Right hindlimb (tissue), 1 donor: ENCODE results near the gene MTSS2.
"Not testable (repeated sequence)": the region's sequence is repeated elsewhere in the genome, so short reads cannot be mapped to it uniquely, and the experiment has no call there.

Experiments
- DNase-seq: peaks from one replicate; pipeline ENCODE4 v3.0.0-alpha.2; 2018

The MTSS2 gene

DNA sequence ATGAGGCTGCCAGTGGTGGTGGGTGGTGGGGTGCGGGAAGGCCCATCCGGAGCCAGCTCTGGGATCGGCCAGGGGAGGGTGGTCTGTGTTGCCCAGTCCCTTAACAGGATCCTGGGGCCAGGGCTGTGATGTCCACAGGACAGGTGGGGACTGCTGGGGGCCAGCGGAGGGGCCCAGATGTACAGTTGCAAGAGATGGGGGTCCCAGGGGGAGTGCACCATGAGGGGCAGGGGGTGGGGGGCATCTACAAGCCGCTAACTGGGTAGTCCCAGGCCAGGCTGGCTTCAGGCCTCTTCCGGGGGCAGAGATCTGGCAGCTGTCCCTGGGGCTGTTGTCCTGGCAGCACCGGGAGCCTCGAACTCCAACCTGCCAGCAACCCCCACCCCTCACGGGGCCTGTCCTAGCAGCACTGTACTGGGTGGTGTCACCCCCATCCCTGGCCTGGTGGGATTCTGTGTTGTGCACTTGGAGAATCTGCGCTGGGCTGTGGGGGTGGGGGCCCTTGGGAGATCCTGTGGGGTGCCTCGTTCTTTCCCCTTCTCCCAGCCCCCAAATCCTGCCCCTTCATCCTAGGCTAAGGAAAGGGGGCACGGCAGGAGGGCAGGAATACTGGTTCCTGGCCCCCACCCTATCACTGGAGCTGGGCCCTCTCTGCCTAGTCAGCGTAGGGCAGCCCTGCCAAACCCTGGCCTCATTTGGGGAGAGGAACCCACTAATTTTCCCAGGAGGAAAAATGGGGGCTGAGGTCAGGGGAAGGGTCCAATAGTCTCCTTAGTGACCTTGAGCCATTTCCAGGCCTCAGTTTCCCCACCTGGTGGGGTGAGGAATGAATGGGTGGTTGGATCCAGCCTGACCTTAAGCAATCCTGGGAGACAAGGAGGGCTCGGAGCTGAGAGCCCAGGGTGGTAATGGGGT is 1.4 kb downstream of the MTSS2 start:
- peak; percentile 39 for DNase-seq

DNA sequence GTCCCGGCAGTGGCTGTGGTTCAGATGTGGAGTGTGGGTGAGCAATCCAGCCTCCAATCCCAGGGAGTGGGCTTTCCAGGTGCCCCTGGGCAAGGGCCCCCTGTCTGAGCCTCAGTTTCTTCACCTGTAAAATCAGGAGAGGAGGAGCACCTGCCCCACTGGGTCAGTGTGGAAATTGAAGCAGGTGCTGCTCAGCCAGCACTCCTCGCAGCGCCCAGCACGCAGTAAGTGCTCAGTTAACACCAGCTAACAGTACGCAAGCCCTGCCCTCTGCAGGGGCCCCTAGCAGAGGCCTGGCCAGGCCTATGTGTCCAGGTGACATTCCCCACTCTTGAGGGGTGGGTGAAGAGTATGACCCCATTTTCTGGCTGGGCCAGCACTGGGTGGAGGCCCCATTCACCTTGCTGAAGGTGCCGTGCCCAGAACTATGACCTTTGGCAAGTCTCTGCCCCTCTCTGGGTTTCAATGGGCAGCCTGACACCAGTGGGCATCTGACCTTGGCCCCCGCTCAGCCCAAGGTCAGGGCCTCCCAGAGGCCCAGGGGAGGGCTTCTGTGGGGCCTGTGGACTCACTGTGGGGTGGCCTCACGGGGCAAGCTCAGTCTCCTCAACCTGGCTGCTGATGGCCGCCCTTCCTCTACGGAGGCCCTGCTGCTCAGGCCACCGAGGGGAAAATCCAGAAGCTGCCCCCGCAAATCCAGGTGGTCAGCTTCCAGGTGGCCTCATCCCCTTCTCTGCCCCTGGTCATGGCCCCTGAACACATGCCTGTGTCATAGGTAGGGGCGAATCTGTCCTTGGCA is 2.5 kb downstream of the MTSS2 start:
- DNase-seq, result peak; percentile 20

DNA sequence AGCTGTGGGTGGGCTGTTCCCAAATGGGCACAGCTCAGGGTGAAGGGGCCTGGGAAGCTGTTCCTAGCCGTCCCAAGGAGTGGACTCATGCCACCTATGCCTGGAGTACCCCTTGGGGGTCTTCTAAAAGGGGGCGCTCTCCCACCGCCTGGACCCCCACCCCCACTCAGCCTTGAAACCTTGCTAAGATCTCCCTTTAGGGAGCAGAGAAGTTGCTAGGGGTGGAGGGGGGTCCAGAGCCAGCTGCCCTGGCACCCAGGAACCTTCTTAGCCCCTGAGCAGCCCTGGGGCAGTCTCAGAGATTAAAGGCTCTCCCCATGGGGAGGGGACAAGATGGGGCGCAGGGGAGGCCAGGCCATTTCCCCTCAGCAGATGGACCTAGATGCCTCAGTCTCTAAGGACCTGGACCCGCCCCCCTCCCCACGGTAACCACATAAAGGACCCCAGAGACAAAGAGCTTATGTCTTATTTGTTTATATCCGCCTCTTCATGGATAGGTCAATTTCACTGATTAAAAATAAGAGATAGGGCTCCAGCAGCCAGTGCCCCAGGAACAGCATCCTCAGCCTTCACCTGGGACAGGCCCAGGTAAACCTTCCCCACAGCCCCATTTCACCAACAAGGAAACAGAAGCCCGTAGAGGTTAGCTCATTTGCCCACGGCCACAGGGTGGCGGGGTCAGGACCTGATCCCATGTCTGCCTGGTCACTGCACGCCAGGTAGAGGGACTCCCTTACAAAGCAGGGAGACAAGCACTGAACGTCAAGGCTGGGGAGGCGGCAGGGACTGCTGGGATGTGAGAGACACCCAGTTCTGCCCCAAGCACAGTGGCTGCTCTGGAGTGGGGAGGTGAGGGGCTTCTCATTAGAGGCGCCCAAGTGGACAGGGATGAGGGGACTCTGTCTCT is 3.4 kb downstream of the MTSS2 start:
- DNase-seq, result peak; percentile 17

DNA sequence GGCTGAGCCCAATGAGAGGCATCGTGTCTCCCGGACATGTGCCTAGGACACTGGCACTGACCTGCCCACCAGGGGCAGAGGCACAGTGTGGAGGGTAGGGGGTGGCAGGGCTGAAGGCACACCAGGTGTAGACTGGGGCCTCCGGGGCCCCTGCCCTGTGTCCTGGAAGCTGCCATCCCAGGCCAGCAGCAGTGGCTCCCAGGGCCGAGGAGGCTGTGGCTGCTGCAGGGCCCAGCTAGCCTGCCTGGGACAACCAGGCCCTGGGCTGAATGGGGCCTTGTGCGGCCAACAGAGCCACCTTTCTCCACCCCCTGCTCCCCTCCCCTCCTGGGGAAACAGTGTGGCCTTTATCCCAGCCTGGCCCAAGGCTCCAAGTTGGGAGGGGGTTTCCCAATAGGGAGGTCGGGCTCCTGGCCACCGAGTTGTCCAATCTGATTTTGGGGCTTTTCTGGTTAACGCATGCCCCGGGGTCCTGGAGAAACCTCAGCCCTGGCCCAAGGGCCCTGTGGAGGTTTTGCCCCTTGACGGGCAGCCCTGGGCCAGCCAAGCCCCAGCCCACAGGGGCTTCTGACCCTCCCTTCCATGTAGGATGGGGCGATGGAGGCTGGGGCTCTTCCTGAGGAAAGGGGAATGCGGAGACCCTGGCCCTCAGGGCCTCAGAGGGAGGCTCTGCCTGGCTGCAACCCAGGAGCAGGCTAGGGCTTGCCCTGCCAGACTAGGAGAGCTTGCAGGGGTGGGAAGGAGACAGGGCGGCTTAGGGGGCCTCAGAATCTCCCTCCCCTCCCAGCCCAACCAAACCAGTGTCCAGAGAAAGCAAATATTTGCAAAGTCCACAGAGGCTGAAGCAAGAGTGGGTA is 4.2 kb downstream of the MTSS2 start:
- peak; percentile 58 for DNase-seq

DNA sequence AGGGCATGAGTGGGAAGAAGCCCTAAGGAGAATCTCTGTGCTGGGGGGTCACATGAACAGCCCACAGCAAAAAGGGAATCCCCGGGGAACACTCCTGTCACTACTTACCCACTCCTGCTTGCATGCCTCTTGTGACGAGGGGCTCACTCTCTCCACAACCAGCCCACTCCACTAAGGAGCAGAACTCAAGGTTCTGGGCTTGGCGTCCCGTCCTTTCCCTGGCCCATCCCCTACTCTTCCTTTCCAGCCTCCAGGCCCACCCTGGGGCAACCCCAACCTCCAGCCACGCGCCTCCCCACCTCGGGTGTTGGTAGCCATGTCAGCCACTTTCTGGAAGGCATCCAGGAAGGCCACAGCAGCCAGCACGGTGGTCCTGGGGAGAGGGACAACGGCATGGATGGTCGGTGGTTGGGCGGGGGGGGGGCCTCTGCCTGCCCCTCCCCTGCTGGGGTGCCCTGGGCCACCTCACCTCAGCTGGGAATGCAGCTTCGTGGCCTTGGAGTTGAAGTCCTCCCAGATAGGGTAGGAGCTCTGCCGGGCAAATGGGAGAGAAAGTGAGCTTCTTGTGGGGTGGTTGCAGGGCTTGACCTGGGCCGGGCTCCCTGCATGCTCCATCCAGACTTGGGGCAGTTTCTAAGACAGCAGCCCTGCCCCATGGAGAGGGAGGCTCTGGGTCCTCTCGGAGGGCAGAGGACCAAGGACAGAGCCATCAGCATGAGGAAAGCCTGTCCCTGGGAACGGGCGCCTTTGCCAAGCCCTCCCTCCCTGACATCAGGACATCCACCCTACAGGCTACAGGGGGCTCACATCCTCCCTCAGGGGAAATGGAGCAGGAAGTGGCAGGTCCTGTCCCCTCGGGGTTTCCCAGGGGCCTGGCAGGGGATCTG is 5.1 kb downstream of the MTSS2 start:
- DNase-seq, result peak; percentile 35

DNA sequence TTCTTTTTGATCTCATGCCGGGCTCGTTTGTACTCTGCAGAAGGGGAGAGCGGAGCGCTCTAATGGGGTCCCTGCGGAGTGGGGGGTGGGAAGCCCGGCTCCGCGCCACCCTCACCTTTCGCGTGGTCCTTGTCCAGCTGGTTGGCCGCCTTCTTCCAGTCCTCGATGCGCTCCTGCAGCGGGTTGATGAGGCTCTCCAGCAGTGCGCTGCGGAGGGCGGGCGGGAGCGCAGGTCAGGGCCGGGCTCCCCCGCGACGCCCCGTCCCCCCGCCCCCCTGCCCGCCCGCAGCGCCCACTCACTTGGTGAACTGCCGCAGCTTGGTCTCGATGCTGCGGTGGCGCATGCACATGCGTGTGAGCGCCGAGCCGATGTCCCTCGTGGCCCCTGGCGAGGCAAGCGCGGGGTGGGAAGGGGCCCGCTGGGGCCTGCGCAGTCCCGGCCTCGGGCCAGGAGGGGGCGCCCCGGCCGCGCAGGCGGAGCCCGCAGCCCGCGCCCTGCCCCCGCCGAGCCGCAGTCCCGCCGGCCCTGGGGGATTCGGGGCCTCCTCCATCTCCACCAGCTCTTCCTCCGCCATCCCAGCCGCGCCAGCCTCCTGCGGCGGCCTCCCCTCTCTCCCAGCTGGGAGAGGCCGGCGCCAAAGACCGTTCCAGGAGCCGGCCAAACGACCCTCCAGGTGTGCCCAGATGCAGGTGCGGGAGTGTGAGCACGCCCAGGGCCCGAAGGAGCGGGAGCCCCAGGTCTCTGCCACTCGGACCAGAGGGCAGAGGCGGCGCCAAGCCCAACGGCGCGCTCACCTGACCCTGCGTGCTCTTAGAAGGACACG is 6.0 kb downstream of the MTSS2 start:
- peak; percentile 59 for DNase-seq

DNA sequence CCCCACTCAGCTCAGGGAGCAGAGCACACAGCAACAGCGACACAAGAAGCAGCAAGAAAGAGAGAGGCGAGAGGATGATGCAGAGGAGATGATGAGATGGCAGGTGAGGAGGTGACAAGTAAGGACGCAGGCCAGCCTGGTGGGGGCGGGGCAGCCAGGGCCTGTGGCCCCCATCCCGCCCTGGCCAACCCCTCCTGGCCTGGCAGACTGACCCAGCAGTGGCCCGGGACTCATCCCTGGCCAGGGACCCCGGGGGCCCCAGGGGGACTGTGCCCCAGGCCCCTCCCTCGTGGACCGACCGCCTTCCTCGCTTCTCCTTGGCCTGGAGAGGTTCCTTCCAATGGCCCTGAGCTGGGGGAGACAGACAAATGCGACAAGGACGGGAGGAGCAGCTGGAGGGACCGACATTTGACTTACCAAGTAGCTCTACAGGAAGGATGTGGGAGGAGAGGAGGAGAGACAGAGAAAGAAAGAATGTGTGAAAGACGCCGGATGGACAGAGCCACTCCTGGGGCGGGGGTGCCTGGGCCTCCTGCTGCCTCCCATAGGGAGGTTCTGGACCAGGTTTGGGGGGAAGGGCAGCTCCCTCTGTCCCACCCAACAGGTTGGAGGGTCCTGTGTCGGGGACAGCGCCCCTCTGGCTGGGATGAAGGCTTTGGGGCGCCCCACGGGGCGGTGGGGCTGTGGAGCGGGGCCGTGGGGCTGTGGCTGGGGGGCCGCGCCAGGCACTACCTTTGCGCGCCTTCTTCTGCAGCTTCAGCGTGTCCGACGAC is 6.8 kb downstream of the MTSS2 start:
- DNase-seq, result peak; percentile 26

DNA sequence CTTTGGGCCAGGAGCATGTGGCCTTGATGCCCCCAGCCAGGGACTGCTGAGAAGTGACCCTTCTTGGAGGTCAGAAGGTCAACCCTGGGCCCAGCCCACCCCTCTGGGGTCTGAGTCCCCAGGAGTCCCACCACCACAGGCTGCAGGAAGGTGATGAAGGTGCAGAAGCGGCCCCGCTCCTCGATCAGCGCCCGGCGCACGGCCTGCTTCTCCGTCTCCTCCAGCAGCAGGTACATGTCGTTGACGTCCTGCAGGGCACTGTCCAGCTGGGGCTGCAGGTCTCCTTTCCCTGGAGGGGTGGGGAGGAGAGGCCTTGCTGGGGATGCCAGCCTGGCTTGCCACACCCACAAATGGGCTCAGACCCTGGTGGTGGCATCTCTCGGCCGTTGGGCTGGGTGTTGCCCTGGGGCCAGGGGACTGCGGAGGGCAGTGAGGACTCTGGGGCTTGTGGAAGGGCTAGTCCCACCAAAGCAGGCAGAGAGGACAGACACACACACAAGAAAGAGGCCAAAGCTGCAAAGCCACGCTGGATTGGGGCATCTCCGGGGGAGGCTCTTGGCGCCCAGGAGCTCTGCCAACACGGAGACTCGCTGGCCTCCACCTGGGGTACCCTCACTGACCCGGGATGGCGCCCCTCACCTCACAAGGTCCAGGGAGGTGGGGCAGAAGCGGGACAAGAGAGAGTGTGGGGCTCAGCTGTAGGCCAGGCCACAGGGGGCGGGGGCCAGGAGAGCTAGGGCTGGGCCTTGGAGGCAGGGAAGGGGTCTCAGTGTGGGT is 7.5 kb downstream of the MTSS2 start:
- DNase-seq, result peak; percentile 20

DNA sequence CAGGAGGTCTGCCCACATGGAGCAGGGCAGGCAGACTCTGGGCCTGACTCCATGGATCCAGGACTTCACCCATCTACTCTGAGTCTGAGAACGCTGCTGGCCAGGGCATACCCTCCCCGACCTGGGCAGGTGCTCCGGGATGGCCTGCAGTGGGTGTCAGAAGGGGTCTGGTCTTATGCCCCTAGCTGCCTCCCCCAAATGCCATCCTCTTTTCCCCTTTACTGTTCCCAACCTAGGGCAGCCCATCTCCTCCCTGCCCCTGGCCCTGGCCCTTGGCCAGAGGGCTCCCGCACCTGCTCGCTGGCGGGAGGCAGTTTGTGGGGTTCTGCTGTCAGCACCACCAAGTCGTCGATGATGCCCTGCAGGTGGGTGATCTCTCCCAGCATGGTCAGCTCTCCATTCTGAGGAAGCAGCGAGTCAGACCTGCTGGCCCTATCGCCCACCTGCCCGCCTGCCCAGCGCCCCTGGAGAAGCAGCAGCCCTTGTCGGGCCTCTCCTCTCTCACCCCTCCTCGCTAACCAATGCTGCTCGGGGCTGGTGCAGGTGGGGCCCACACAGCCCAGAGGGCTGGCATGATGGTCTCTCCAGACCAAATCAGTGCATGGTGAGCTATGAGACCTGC is 8.2 kb downstream of the MTSS2 start:
- DNase-seq, result no peak

DNA sequence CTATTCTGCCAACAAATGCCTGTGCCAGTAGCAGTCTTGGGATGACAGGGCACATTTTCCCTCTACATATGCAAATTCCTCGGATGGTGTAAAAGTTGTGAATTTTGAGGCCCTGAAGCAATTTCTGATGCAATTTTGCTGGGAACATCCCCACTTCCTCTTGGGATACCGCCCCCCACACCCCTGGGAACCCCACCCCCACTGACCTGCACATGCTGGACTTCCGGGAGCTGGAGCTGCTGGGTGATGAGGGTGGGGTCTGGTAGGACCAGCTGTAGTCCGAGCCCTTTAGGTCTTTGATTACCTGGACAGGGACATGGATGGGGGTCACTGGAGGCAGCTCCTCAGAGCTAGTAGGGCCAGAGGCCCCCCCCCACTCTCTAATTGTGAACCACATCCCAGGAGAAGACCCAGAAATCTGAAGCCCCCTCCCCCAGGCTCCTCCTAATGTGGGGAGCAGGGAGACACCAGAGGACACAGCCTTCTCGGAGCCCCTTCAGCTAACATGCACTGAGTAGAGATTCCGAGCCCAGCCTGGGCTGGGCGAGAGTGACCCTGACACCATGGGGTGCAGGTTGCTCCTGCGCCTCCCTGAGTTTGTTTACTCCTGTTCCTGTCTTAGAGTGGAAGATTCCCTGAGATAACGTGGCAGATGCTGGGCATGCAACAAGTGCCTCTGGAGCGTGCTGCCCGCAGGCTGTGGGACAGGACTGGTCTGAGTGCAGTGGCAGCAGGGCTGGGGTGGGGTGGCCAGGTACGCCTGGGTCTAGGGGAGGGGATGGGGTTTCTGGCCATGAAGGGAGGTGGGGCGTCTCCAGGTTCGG is 9.0 kb downstream of the MTSS2 start:
- peak; percentile 22 for DNase-seq

DNA sequence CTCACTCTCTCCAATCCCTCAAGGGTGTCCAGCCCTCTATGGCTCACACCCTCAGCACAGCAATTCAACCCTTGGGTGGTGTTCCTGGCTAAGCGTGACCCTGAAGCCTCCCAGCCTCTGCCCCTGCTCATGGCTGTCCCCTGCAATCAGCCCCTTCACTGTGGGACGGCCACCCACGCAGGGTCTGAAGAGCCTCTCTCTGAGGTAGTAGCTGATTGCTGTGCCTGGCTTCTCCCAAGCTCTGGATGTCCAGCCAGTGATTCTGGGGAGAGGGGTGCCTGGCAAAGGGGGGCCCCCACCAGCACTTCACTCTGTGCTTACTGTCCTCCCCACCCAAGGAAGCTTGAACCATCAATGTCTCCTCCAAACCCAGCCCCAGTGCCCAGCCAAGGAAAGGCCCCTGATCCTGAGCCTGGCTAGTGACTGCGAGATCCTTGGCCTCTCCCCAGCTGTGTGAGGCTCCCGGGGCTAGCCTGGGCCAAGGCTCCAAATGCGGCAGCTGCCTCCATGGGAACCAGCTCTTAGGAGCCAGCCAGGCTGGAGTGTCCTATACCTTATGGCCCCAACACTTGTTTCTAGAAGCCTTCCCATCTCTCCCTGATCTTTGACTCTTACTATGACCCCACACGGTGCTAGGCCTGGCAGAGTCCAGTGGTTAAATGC is 9.9 kb downstream of the MTSS2 start:
- peak; percentile 22 for DNase-seq

DNA sequence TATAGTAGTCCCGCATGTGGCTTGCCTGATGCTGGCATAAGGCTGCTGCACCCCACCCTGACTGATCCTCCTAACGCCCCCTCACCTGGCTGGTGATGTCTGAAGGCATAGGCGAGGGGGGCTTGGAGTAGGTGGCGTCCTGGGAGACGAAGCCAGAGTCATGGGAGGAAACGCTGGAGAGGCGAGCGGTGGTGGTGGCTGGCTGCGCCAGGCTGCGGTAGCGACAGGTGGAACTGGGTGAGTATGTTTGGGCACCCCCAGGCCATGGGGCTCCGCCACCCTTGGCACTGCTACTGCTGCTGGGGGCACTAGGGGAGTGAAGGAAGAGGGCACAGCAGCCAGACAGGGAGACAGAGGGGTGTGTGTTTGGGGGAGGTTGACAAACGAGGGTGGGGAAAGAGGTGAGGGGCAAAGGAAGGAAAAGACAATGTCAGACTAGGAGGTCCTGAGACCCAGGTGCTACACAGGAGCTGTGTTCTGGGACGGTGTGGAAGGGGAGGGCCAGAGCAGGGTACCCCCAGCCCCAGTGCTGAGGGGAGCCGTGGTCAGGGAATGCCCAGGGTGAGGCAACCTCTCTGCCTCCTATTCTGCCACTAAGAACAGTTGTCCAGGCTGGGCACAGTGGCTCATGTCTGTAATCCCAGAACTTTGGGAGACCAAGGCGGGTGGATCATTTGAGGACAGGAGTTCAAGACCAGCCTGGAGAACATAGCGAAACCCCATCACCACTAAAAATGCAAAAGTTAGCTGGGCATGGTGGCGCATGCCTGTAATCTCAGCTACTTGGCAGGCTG is 11.4 kb downstream of the MTSS2 start:
- peak; percentile 11 for DNase-seq

DNA sequence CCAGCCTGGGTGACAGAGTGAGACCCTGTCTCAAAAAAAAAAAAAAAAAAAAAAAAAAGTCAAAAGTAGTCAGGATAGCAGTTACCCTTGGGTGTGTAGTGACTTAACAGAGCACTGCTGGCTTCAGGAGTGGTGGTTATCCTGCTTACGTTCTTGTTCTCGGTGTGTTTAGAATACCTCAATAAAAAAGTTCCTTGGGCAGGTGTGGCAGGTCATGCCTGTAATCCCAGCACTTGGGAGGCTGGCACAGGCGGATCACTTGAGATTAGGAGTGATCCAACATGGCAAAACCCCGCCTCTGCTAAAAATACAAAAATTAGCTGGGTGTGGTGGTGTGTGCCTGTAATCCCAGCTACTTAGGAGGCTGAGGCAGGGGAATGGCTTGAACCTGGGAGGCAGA is 14.9 kb downstream of the MTSS2 start:
- not testable (repeated sequence) for DNase-seq

DNA sequence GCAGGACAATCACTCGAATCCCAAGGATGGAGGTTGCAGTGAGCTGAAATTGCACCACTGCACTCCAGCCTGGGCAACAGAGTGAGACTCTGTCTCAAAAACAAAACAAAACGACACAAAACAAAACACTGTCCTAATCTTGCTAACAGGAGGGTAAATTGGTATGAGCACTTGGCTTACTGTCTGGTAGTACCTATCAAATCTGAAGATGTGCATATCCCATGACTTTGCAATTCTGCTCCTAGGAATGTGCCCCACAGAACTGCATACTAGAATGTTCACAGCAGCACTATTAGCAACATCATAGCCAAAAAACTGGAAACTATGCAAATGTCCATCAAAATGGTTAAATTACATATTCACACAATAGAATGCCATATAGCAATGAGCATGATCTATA is 15.7 kb downstream of the MTSS2 start:
- DNase-seq, result no peak
